Tibial artery (tissue), 4 donors: Measurements from ENCODE around the gene HSPB9.
A peak's percentile ranks its signal among the peaks of the same experiment; 100 is the strongest.

Source experiments
- DNase-seq, 2 donors: peaks; one replicate each; pipeline ENCODE4 v3.0.0-alpha.2; 2019
- H3K27ac ChIP-seq, 2 donors: fragments of 200-600 bp; sonication (generic) in 1 of 2; 1 replicate in 1 of 2; 2 replicates in 1 of 2; pipeline ENCODE4 v1.5.1; 2018 to 2019; ENCODE audit warnings: mild to moderate bottlenecking in 1 of 2
- H3K27me3 ChIP-seq, 2 donors: fragments of 200-600 bp; sonication (generic) in 1 of 2; one replicate each; pipeline versions ENCODE4 v1.5.1 to v1.6.0; 2016 to 2019
- H3K36me3 ChIP-seq, 3 donors: fragments of 200-600 bp; sonication (generic) in 2 of 3; one replicate each; pipeline ENCODE4 v1.5.1; 2016 to 2019; ENCODE audit warnings: mild to moderate bottlenecking in 2 of 3
- H3K4me1 ChIP-seq, 4 donors: fragments of 200-600 bp; sonication (generic) in 2 of 4; 1 replicate in 3 of 4; 2 replicates in 1 of 4; pipeline ENCODE4 v1.5.1; 2016 to 2019
- H3K4me3 ChIP-seq, 2 donors: fragments of 200-600 bp; sonication (generic) in 1 of 2; 1 replicate in 1 of 2; 2 replicates in 1 of 2; pipeline ENCODE4 v1.5.1; 2018 to 2019; ENCODE audit warnings: mild to moderate bottlenecking in 2 of 2
- H3K9me3 ChIP-seq, 3 donors: fragments of 200-600 bp; sonication (generic) in 1 of 3; one replicate each; pipeline ENCODE4 v1.5.1; 2016 to 2019
- intact Hi-C: fragments of 100-400 bp; cut with DNase I; formaldehyde crosslinking; loops from one replicate; pipeline ENCODE4 v1.15.0; 2023; ENCODE audit warnings: low total_unique reads
- TF ChIP-seq, protein P1 (sequence below), 2 experiments: fragments of 200-600 bp in 1 of 2; fragments of 450-650 bp in 1 of 2; IDR thresholded peaks; one replicate each; pipeline ENCODE4 v1.5.1; 2017 to 2019; ENCODE audit warnings: antibody characterized with exemption in 2 of 2, mild to moderate bottlenecking in 1 of 2, moderate library complexity in 1 of 2

Gene HSPB9, protein sequence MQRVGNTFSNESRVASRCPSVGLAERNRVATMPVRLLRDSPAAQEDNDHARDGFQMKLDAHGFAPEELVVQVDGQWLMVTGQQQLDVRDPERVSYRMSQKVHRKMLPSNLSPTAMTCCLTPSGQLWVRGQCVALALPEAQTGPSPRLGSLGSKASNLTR

DNA sequence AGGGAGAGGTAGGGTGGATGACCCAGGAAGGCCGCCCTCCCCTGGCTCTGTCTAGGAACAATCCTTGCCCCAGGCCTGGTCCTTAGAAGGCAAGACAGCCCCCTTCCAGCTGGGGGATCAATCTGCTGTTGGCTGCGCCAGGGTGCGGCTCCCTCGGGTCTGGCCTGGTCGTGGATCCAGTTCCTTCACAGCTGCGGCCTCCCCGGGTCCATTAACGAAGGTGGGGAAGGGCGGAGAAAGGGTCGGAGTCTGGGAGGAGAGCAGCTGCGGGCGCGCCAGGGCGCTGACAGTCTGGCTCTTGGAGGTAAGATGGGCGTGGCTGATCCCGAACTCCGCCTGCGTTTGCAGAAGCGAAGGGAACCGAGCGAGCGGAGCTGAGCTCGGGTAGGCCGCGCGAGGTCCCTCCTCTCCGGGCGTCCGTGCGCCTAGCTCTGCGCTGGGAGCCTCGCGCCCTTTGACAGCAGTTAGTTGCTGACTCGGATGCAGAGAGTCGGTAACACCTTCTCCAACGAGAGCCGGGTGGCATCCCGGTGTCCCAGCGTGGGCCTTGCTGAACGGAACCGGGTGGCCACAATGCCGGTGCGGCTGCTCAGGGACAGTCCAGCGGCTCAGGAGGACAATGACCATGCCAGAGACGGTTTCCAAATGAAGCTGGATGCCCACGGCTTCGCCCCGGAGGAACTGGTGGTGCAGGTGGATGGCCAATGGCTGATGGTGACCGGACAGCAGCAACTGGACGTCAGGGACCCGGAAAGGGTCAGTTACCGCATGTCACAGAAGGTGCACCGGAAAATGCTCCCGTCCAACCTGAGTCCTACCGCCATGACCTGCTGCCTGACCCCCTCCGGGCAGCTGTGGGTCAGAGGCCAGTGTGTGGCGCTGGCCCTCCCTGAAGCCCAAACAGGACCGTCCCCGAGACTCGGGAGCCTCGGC is at the start of gene HSPB9:
HSPB9 (plus strand) TSS at position 434 of the 933 bp plus-strand sequence; CDS start at position 481, 47 bp downstream.
- H3K27me3 ChIP-seq: no peaks in the 10 kb centered on the region
- DNase-seq: no peak
- no peak within 1 kb of the TSS for H3K27ac ChIP-seq
- peaks cover 25 to 55% (median 32%) of the 10 kb centered on the region in 3 donors for H3K36me3 ChIP-seq
- intact Hi-C loops: no loop called here
- peak within 1 kb of the TSS in 1 of 2 donors; percentile 85 for H3K4me3 ChIP-seq
- TF ChIP-seq, protein P1, sequence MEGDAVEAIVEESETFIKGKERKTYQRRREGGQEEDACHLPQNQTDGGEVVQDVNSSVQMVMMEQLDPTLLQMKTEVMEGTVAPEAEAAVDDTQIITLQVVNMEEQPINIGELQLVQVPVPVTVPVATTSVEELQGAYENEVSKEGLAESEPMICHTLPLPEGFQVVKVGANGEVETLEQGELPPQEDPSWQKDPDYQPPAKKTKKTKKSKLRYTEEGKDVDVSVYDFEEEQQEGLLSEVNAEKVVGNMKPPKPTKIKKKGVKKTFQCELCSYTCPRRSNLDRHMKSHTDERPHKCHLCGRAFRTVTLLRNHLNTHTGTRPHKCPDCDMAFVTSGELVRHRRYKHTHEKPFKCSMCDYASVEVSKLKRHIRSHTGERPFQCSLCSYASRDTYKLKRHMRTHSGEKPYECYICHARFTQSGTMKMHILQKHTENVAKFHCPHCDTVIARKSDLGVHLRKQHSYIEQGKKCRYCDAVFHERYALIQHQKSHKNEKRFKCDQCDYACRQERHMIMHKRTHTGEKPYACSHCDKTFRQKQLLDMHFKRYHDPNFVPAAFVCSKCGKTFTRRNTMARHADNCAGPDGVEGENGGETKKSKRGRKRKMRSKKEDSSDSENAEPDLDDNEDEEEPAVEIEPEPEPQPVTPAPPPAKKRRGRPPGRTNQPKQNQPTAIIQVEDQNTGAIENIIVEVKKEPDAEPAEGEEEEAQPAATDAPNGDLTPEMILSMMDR (IDR thresholded peaks at IDR 0.05): no peak
- H3K4me1 ChIP-seq: peaks cover 0 to 17% (median 7%) of the 10 kb centered on the region in 4 donors
- H3K9me3 ChIP-seq: no peaks in the 10 kb centered on the region

DNA sequence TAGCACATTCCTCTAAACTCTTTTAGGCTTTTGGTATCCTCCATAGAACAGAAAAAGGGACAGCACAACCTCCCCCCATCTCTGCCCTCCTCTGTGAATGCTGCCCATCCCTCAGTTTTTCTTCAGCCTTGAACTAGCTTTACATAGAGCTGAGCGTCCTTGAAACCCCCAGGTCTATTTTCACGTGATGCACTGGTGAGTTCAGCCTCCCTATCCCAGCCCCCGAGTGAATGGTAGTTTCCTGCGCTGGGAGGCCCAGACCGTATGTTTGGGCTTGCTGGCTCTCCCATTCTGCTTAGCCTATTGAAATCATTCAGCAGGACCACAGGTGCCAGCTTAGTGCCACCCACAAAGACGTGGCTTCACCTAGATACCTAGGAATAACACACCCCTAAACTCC is 46.8 kb upstream of the HSPB9 start:
- H3K9me3 ChIP-seq: no peaks in the 10 kb centered on the region
- H3K27me3 ChIP-seq: peaks cover 6 to 57% of the 10 kb centered on the region in 2 donors
- TF ChIP-seq, protein P1 (IDR thresholded peaks at IDR 0.05): no peak
- H3K4me1 ChIP-seq: peaks cover 0 to 12% (median 10%) of the 10 kb centered on the region in 4 donors
- no peak overlapping the region for H3K27ac ChIP-seq
- DNase-seq: no peak
- no peaks in the 10 kb centered on the region for H3K36me3 ChIP-seq
- no peak overlapping the region for H3K4me3 ChIP-seq
- intact Hi-C loops: no loop called here

DNA sequence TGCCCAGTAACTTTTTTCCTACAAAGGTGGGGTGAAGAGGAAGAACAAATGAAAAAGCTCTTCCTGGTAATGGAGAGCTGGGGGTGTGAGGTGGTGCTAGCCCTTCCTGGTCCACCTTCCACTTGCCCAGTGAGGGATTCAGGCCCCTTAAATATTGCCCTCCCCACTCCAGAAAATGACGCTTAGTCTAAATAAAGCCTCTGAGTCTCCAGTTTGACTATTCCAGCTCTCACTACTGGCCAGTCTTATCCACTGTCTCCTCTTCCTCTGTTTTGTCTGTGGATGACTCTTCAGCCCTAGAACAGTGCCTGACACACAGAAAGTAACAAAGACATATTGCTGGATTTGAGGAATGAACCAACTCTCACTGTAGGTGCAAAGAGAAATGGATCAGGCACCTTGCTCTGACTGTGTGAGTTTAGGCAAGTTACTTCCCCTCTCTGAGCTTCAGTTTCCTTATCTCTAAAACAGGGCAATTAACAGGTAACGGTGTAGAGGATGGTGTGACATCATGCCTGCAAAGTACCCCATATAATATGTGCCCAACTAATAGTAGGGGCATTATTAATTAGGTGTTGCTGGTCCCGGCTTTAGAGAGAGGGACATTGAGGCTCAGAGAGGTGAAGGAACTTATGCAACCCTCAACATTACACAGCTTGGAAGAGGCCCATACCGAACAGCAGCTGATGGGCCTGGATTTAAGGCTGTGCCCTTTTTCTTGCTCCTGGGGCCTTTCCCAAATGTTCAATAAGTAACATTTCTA is 45.6 kb upstream of the HSPB9 start:
- H3K27ac ChIP-seq: no peak overlapping the region
- TF ChIP-seq, protein P1 (IDR thresholded peaks at IDR 0.05): no peak
- H3K4me1 ChIP-seq: peaks cover 0 to 10% (median 7%) of the 10 kb centered on the region in 4 donors
- H3K27me3 ChIP-seq: peaks cover 6 to 50% of the 10 kb centered on the region in 2 donors
- no peak overlapping the region for H3K4me3 ChIP-seq
- intact Hi-C loops: no loop called here
- no peak for DNase-seq
- no peaks in the 10 kb centered on the region for H3K9me3 ChIP-seq
- H3K36me3 ChIP-seq: no peaks in the 10 kb centered on the region

DNA sequence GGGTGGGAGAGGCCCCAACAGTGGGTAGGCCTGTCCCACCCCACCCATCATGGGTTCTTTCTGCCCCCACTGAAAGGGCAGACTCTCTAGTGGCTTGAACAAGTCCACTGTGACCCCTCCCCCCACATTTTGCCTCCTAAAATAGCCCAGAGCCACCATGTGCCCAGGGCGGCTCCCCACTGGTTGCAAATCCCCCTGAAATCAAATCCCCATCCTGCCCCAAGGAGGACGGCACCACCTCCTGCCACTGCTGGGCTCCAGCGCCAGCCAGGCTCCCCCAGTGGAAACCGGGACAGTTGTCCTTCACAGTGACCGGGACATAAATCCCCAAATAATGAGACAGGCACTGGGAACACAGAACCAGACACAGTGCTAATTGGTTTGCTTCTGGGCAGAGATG is 44.8 kb upstream of the HSPB9 start:
- Histone ChIP-seq H3K4me3 (no peak overlapping the region), H3K27me3 (peaks cover 0 to 44% of the 10 kb centered on the region in 2 donors), H3K36me3 (no peaks in the 10 kb centered on the region), H3K4me1 (peaks cover 0 to 2% (median 0%) of the 10 kb centered on the region in 4 donors), H3K27ac (no peak overlapping the region), H3K9me3 (no peaks in the 10 kb centered on the region)
- TF ChIP-seq, protein P1 (IDR thresholded peaks at IDR 0.05): no peak
- intact Hi-C loops: no loop called here
- DNase-seq: no peak

DNA sequence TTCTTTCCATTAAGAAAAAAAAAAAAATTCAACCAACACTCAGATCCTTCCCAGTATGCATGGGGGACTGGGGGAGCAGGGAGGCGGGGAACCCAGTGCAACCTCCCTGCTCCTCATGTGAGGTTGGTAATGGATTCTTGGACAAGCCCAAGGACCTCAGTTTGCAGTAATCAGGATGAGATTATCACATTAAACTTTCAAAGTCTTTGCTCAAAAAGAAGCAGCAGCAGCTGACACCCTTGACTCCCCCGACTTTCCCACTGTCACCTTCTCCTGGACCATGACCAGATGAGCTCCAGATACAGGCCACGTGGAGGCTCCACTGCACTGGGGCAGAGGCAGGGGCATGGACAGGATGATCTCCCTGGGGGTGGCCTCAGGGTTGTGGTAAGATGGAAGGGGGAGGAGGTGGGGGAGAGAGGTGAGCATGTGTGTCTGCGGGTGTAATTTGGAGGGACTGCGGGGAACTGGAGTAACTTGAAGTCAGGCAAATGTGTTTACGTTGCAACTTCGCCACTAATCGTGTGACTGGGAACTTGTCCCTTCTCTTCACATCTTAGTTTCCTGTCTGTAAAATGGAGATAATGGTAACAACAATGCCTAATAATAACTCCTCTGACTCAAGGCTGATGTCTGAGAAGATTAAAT is 44.1 kb upstream of the HSPB9 start:
- H3K36me3 ChIP-seq: no peaks in the 10 kb centered on the region
- H3K4me3 ChIP-seq: no peak overlapping the region
- peaks cover 0 to 36% of the 10 kb centered on the region in 2 donors for H3K27me3 ChIP-seq
- intact Hi-C loops: no loop called here
- no peak overlapping the region for H3K27ac ChIP-seq
- no peak for DNase-seq
- TF ChIP-seq, protein P1 (IDR thresholded peaks at IDR 0.05): no peak
- H3K9me3 ChIP-seq: no peaks in the 10 kb centered on the region
- H3K4me1 ChIP-seq: no peaks in the 10 kb centered on the region
